Measurements from ENCODE around the gene PCGF2. TPM values are rescaled to one million over a fixed set of nuclear protein-coding genes. Genes with fewer than 3 reads are reported as not detected.

Gene PCGF2
- total and polyA plus RNA-seq, 9 of the 15 experiments (the other 6 are each of a cell fraction or from before 2014, with no cell fraction given): 1.3 to 33.4 (median 7.0) TPM

DNA sequence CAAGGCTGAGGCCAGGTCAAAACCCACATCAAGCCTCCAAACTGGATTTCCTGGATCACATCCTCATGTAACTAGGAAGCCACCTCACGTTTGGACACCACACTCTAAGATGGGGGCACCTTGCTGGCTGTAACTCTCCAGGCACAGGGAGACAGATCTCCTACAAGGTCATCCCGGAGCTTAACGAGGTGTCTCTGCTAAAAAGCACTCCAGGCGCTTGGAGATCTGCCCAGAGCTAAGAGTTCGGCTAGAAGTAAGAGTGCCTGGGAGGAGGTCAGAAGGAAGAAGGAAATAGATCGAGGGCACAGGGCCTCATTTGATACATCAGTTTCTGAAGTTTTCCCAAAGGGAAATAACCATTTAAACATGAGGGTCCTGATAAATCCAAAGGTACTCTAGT lies 20.3 kb upstream of the PCGF2 start (continued):
- TF ChIP-seq, protein P1, sequence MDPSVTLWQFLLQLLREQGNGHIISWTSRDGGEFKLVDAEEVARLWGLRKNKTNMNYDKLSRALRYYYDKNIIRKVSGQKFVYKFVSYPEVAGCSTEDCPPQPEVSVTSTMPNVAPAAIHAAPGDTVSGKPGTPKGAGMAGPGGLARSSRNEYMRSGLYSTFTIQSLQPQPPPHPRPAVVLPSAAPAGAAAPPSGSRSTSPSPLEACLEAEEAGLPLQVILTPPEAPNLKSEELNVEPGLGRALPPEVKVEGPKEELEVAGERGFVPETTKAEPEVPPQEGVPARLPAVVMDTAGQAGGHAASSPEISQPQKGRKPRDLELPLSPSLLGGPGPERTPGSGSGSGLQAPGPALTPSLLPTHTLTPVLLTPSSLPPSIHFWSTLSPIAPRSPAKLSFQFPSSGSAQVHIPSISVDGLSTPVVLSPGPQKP (CRISPR knock-in tag; IDR thresholded peaks at IDR 0.05): no peak

GRCh38 chr17:38766341-38766740 lies 18.2 kb upstream of the PCGF2 start:
- Histone ChIP-seq H3K9ac (ENCODE audit: insufficient read depth in 1 of 2, low read depth in 2 of 2, low read length in 2 of 2) (peak overlapping the region in 1 of 2 experiments; percentile 62; a peak in 1 of 4 replicates), H3K9me1 (ENCODE audit: control insufficient read depth, insufficient read depth, low read length) (no peaks in the 10 kb centered on the region), H3K4me2 (ENCODE audit: insufficient read depth, low read length) (no peak overlapping the region), H2AFZ (ENCODE audit: low read depth, low read length) (no peak overlapping the region), H3K36me3 (ENCODE audit: control insufficient read depth, insufficient read depth, low read length) (peaks cover 94% of the 10 kb centered on the region; the same call in 2 of the 3 replicates), H4K20me1 (replicated peaks; ENCODE audit: control insufficient read depth, insufficient read depth, low read length) (peaks cover 6% of the 10 kb centered on the region), H3K79me2 (ENCODE audit: control insufficient read depth, insufficient read depth, low read length) (no peaks in the 10 kb centered on the region), H3K9me3 (replicated peaks; ENCODE audit: control insufficient read depth, insufficient read depth, low read depth, low read length) (no peaks in the 10 kb centered on the region), H3K27ac (ENCODE audit: extremely low read depth, low read depth, low read length) (no peak overlapping the region), H3K27me3 (ENCODE audit: control insufficient read depth in 2 of 2, insufficient read depth in 2 of 2, low read length in 2 of 2) (no peaks in the 10 kb centered on the region), H3K4me3 (no peak overlapping the region), H3K4me1 (replicated peaks in 1 of 2; ENCODE audit: control insufficient read depth in 2 of 2, insufficient read depth in 2 of 2, low read length in 2 of 2) (no peaks in the 10 kb centered on the region)
- CTCF ChIA-PET (ENCODE audit: low intra/inter-chr PET ratio): no interaction called here
- 89% methylated on average over 4 of the region's 5 CpGs for WGBS (ENCODE audit: insufficient coverage, low coverage, missing lambda C conversion rate)
- DNase-seq (ENCODE audit: extremely low read depth in 1 of 4, low spot score in 3 of 4): no peak
- no TSS peak for BruUV-seq (replicated peaks)
- TF ChIP-seq SPI1 (IDR thresholded peaks at IDR 0.05; ENCODE audit: borderline replicate concordance, low read depth, low read length) (no peak), POLR2G (IDR thresholded peaks at IDR 0.05; ENCODE audit: low read depth, low read length) (peak; percentile 35; the same call in 1 of the 2 replicates)
- POLR2A ChIA-PET: interaction anchor here (0.5 to 1.4 kb wide), 3 partner anchors 10 to 383 kb away, joined by 3 to 4 read pairs (median 3); no protein-coding TSS in a partner anchor
- no peak for FAIRE-seq
- no peak for ATAC-seq
- intact Hi-C loops (cut with micrococcal nuclease) (no loop called here), in situ Hi-C loops (cut with MboI) (no loop called here)

All from K562 (cell line).